ENCODE data around the gene TRIM40.
"Not testable (repeated sequence)": the region's sequence is repeated elsewhere in the genome, so short reads cannot be mapped to it uniquely, and the experiment has no call there.

TRIM40 gene

GRCh38 chr6:30163918-30164654 lies 28.1 kb downstream of the TRIM40 start:
- no peak for DNase-seq (ENCODE audit: low read depth)

GRCh38 chr6:30164714-30165113 lies 28.8 kb downstream of the TRIM40 start:
- no peak for DNase-seq (ENCODE audit: low read depth)

- not testable (repeated sequence) for DNase-seq (ENCODE audit: low read depth)
These were observed 29.3 kb downstream of the TRIM40 start for GRCh38 chr6:30165238-30165637.

- no peak for DNase-seq (ENCODE audit: low read depth)
These were observed 31.2 kb downstream of the TRIM40 start for GRCh38 chr6:30167101-30167500.

- no peak for DNase-seq (ENCODE audit: low read depth)
These were observed 32.8 kb downstream of the TRIM40 start for GRCh38 chr6:30168741-30169140.

GRCh38 chr6:30169658-30170614 lies 34.0 kb downstream of the TRIM40 start:
- DNase-seq (ENCODE audit: low read depth) = no peak

GRCh38 chr6:30171677-30172471 lies 35.9 kb downstream of the TRIM40 start:
- no peak for DNase-seq (ENCODE audit: low read depth)

GRCh38 chr6:30172681-30173080 lies 36.7 kb downstream of the TRIM40 start:
- no peak for DNase-seq (ENCODE audit: low read depth)

GRCh38 chr6:30175765-30176164 lies 39.8 kb downstream of the TRIM40 start:
- DNase-seq (ENCODE audit: low read depth) = no peak

- no peak for DNase-seq (ENCODE audit: low read depth)
These were observed 42.9 kb downstream of the TRIM40 start for GRCh38 chr6:30178837-30179236.

GRCh38 chr6:30180145-30180544 lies 44.2 kb downstream of the TRIM40 start:
- DNase-seq (ENCODE audit: low read depth) = no peak

- DNase-seq (ENCODE audit: low read depth) = no peak
These were observed 48.6 kb downstream of the TRIM40 start for GRCh38 chr6:30184417-30185031.

- DNase-seq (ENCODE audit: low read depth) = no peak
These were observed 50.0 kb downstream of the TRIM40 start for GRCh38 chr6:30185846-30186484.

GRCh38 chr6:30188541-30188940 lies 52.6 kb downstream of the TRIM40 start:
- DNase-seq (ENCODE audit: low read depth) = no peak

GRCh38 chr6:30192076-30192475 lies 56.1 kb downstream of the TRIM40 start:
- no peak for DNase-seq (ENCODE audit: low read depth)

GRCh38 chr6:30194797-30195690 lies 59.1 kb downstream of the TRIM40 start:
- DNase-seq (ENCODE audit: low read depth) = no peak

- DNase-seq (ENCODE audit: low read depth) = no peak
These were observed 60.0 kb downstream of the TRIM40 start for GRCh38 chr6:30195951-30196350.

GRCh38 chr6:30196376-30196775 lies 60.4 kb downstream of the TRIM40 start:
- no peak for DNase-seq (ENCODE audit: low read depth)

Measured in non-pigmented ciliary epithelial cell (primary cell).